IMR-90 (cell line): ENCODE measurements around the gene MCF2L. TPM values are rescaled to one million over a fixed set of nuclear protein-coding genes. Genes with fewer than 3 reads are reported as not detected.

Experiments
- ATAC-seq: fragments of 200-7000 bp; cut with Tn5 transposase; 2 replicates; pipeline ENCODE4 v1.9.1; 2020; ENCODE audit warnings: low read depth, mild to moderate bottlenecking, moderate library complexity
- BruUV-seq: library from RNA; stranded (reverse); fragments of 400-500 nt; replicated peaks from 2 replicates; lab custom pipeline; 2021; lab: Mats Ljungman, UMichigan
- CTCF ChIA-PET: fragments of 300-600 bp; formaldehyde crosslinking; extraction: SDS; loops from one replicate; lab custom pipeline; 2021; ENCODE audit warnings: antibody characterized with exemption; lab: Yijun Ruan, JAX
- POLR2A ChIA-PET: fragments of 300-600 bp; sonication (Branson Sonifier 250); formaldehyde crosslinking; loops from one replicate; lab custom pipeline; 2022; ENCODE audit warnings: antibody characterized with exemption; ENCODE audit not compliant: unreplicated experiment; lab: Charles Lee
- DNase-seq: peaks from one replicate; pipeline ENCODE4 v3.0.0; 2013
- H2AFZ ChIP-seq: replicated peaks from 2 replicates; pipeline ENCODE3; 2013; ENCODE audit warnings: low read length, mild to moderate bottlenecking; ENCODE audit not compliant: poor library complexity
- H2AK5ac ChIP-seq: 2 replicates; pipeline ENCODE4 v1.6.1; 2013; ENCODE audit warnings: low read depth, low read length, inconsistent platforms
- H2AK9ac ChIP-seq: replicated peaks from 2 replicates; pipeline ENCODE3; 2013; ENCODE audit warnings: mild to moderate bottlenecking, low read depth, low read length, moderate library complexity; ENCODE audit not compliant: poor library complexity
- H2BK120ac ChIP-seq: 2 replicates; pipeline ENCODE4 v1.6.1; 2013; ENCODE audit warnings: low read depth, low read length, inconsistent platforms
- H2BK15ac ChIP-seq: 3 replicates; pipeline ENCODE4 v1.6.1; 2013; ENCODE audit warnings: low read depth, low read length, inconsistent platforms
- H2BK20ac ChIP-seq: 2 replicates; pipeline ENCODE4 v1.6.1; 2013; ENCODE audit warnings: low read depth, mild to moderate bottlenecking, inconsistent platforms, low read length, moderate library complexity
- H2BK5ac ChIP-seq: 2 replicates; pipeline ENCODE4 v1.6.1; 2013; ENCODE audit warnings: mild to moderate bottlenecking, low read depth, low read length, inconsistent platforms; ENCODE audit not compliant: poor library complexity, severe bottlenecking
- H3K14ac ChIP-seq: replicated peaks from 2 replicates; pipeline ENCODE4 v1.6.1; 2013; ENCODE audit warnings: low read depth, low read length, inconsistent platforms
- H3K18ac ChIP-seq: 2 replicates; pipeline ENCODE4 v1.6.1; 2013; ENCODE audit warnings: low read depth, low read length, control low read depth
- H3K23ac ChIP-seq: 2 replicates; pipeline ENCODE4 v1.6.1; 2013; ENCODE audit warnings: low read depth, low read length, inconsistent platforms
- H3K27ac ChIP-seq: 2 replicates; pipeline ENCODE4 v1.5.1; 2013; ENCODE audit warnings: mild to moderate bottlenecking, control low read depth, low read length; ENCODE audit not compliant: insufficient read depth
- H3K27me3 ChIP-seq: 2 replicates; pipeline ENCODE4 v1.6.1; 2013; ENCODE audit warnings: low read length; ENCODE audit not compliant: control insufficient read depth, insufficient read depth
- H3K36me3 ChIP-seq: 2 replicates; pipeline ENCODE4 v1.6.1; 2013; ENCODE audit warnings: low read length, mixed read lengths; ENCODE audit not compliant: control insufficient read depth, insufficient read depth
- H3K4ac ChIP-seq: 2 replicates; pipeline ENCODE4 v1.6.1; 2013; ENCODE audit warnings: low read depth, low read length, inconsistent platforms
- H3K4me1 ChIP-seq: 2 replicates; pipeline ENCODE4 v1.6.1; 2013; ENCODE audit warnings: low read length, mixed read lengths; ENCODE audit not compliant: control insufficient read depth, insufficient read depth
- H3K4me2 ChIP-seq: 2 replicates; pipeline ENCODE4 v1.6.1; 2013; ENCODE audit warnings: low read depth, mild to moderate bottlenecking, control low read depth, low read length, moderate library complexity
- H3K4me3 ChIP-seq: 2 replicates; pipeline ENCODE4 v1.5.1; 2013; ENCODE audit warnings: low read depth, mild to moderate bottlenecking, control low read depth, low read length, moderate library complexity; ENCODE audit not compliant: insufficient read depth
- H3K56ac ChIP-seq: 2 replicates; pipeline ENCODE4 v1.6.1; 2013; ENCODE audit warnings: low read length, inconsistent platforms; ENCODE audit not compliant: insufficient read depth; ENCODE audit errors: extremely low read depth
- H3K79me1 ChIP-seq, 2 experiments: 2 replicates each; pipeline ENCODE4 v1.6.1; 2013; ENCODE audit warnings: low read length in 2 of 2, inconsistent platforms in 1 of 2, low read depth in 1 of 2
- H3K9ac ChIP-seq: 2 replicates; pipeline ENCODE4 v1.6.1; 2013; ENCODE audit warnings: low read depth, low read length, control low read depth
- H3K9me1 ChIP-seq: 2 replicates; pipeline ENCODE4 v1.6.1; 2013; ENCODE audit warnings: low read length, inconsistent platforms; ENCODE audit not compliant: insufficient read depth
- H3K9me3 ChIP-seq: 2 replicates; pipeline ENCODE4 v1.6.1; 2013; ENCODE audit warnings: low read length; ENCODE audit not compliant: control insufficient read depth, insufficient read depth
- H4K20me1 ChIP-seq: 2 replicates; pipeline ENCODE4 v1.6.1; 2013; ENCODE audit warnings: low read length, inconsistent platforms; ENCODE audit not compliant: insufficient read depth
- H4K5ac ChIP-seq: 2 replicates; pipeline ENCODE4 v1.6.1; 2013; ENCODE audit warnings: mild to moderate bottlenecking, low read depth, low read length, control low read depth
- H4K8ac ChIP-seq, 2 experiments: 2 replicates each; pipeline ENCODE4 v1.6.1; 2013; ENCODE audit warnings: low read depth in 2 of 2, low read length in 2 of 2, control low read depth in 1 of 2, inconsistent platforms in 1 of 2
- H4K91ac ChIP-seq: 2 replicates; pipeline ENCODE4 v1.6.1; 2013; ENCODE audit warnings: low read depth, low read length, inconsistent platforms; ENCODE audit not compliant: insufficient read depth
- CHD1 ChIP-seq: IDR thresholded peaks from 2 replicates; pipeline ENCODE4 v1.6.1; 2012; ENCODE audit warnings: low read depth, low read length, improper control_type of control experiment
- CTCF ChIP-seq: conservative IDR thresholded peaks from 2 replicates; pipeline ENCODE4 v1.5.1; 2012; ENCODE audit warnings: mild to moderate bottlenecking, low read depth, low read length, improper control_type of control experiment
- ELK1 ChIP-seq: fragments of 150-350 bp; IDR thresholded peaks from 2 replicates; pipeline ENCODE4 v1.6.1; 2016; ENCODE audit warnings: low read depth, mild to moderate bottlenecking, low read length, moderate library complexity, borderline replicate concordance
- FOS ChIP-seq: fragments of 150-350 bp; IDR thresholded peaks from 2 replicates; pipeline ENCODE4 v1.6.1; 2016; ENCODE audit warnings: low read depth, low read length
- MAZ ChIP-seq: IDR thresholded peaks from 2 replicates; pipeline ENCODE4 v1.6.1; 2012; ENCODE audit warnings: low read depth, mild to moderate bottlenecking, low read length, improper control_type of control experiment, moderate library complexity, borderline replicate concordance
- POLR2A ChIP-seq: IDR thresholded peaks from 2 replicates; pipeline ENCODE4 v1.6.1; 2012; ENCODE audit warnings: mild to moderate bottlenecking, low read depth, low read length
- RAD21 ChIP-seq: IDR thresholded peaks from 2 replicates; pipeline ENCODE4 v1.6.1; 2012; ENCODE audit warnings: low read length, improper control_type of control experiment
- RFX5 ChIP-seq: IDR thresholded peaks from 2 replicates; pipeline ENCODE4 v1.8.0; 2012; ENCODE audit warnings: low read depth, mild to moderate bottlenecking, low read length, moderate library complexity
- WGBS, 2 experiments: methylation state at CpG; one replicate each; pipeline versions ENCODE4 v1.1.5 to v1.1.7; 2013; ENCODE audit warnings: missing lambda C conversion rate in 2 of 2; ENCODE audit not compliant: insufficient read length in 1 of 2; ENCODE audit errors: extremely low coverage in 2 of 2; 5-methylcytosine and 5-hydroxymethylcytosine counted together
- dilution Hi-C: fragments of 300-500 bp; cut with HindIII; formaldehyde crosslinking; loops from one replicate; pipeline ENCODE4 v1.14.3; 2018; ENCODE audit warnings: low sequenced_read_pairs; ENCODE audit not compliant: unreplicated experiment
- in situ Hi-C: fragments of 300-500 bp; cut with MboI; formaldehyde crosslinking; loops from 3 replicates; pipeline ENCODE4 v1.14.3; 2019; ENCODE audit warnings: low sequenced_read_pairs, inconsistent platforms, mixed read lengths
- intact Hi-C: fragments of 100-400 bp; cut with micrococcal nuclease; formaldehyde crosslinking; loops from 2 replicates; pipeline ENCODE4 v1.10.0; 2022
- polyA plus RNA-seq, 3 experiments: library from polyadenylated mRNA; depleted of rRNA; stranded (reverse); fragments of >200 nt; gene quantifications; 2 replicates each; pipeline ENCODE4 v1.2.3, GENCODE V29; 2012; ENCODE audit warnings: low replicate concordance in 1 of 3
- total RNA-seq: library from RNA; depleted of rRNA; stranded (reverse); fragments of >200 nt; gene quantifications from 2 replicates; pipeline ENCODE4 v1.2.3, GENCODE V29; 2012

MCF2L gene
- total and polyA plus RNA-seq, 2 of the 4 experiments (the other 2 are of a cell fraction): 0.18 TPM; not detected in 1

- WGBS, 2 experiments: 40% methylated on average over 2 of the region's 23 CpGs; no CpG with 5 or more reads in 1 of the 2 experiments
- H3K4me1 ChIP-seq: no peaks in the 10 kb centered on the region
- H3K14ac ChIP-seq: no peak overlapping the region
- H3K23ac ChIP-seq: no peak overlapping the region
- TF ChIP-seq CHD1 (no peak), POLR2A (no peak), RAD21 (no peak), CTCF (no peak), ELK1 (no peak), FOS (no peak), MAZ (no peak), RFX5 (no peak)
- no peak overlapping the region for H2AK5ac ChIP-seq
- no peak overlapping the region for H4K5ac ChIP-seq
- in situ Hi-C loops (no loop called here), dilution Hi-C loops (no loop called here), intact Hi-C loops (no loop called here)
- POLR2A ChIA-PET: no interaction called here
- H4K91ac ChIP-seq: no peak overlapping the region
- no peaks in the 10 kb centered on the region for H3K9me1 ChIP-seq
- H2BK20ac ChIP-seq: no peak overlapping the region
- H3K4me3 ChIP-seq: no peak overlapping the region
- no peak overlapping the region for H3K27ac ChIP-seq
- no peak overlapping the region for H3K56ac ChIP-seq
- ATAC-seq: no peak
- no peak overlapping the region for H3K18ac ChIP-seq
- H4K20me1 ChIP-seq: no peaks in the 10 kb centered on the region
- no peak overlapping the region for H4K8ac ChIP-seq
- H3K9ac ChIP-seq: no peak overlapping the region
- peaks cover 7% of the 10 kb centered on the region for H3K9me3 ChIP-seq
- H2AFZ ChIP-seq: no peak overlapping the region
- H3K79me1 ChIP-seq: no peaks in the 10 kb centered on the region
- peaks cover 62% of the 10 kb centered on the region for H3K27me3 ChIP-seq
- H2AK9ac ChIP-seq: no peak overlapping the region
- no peak for DNase-seq
- H3K4ac ChIP-seq: no peak overlapping the region
- CTCF ChIA-PET: no interaction called here
- no peak overlapping the region for H2BK5ac ChIP-seq
- BruUV-seq: no TSS peak
- no peaks in the 10 kb centered on the region for H3K36me3 ChIP-seq
- H3K4me2 ChIP-seq: no peak overlapping the region
- no peak overlapping the region for H2BK120ac ChIP-seq
- no peak overlapping the region for H2BK15ac ChIP-seq
These were observed 1.7 kb downstream of the MCF2L start for GRCh38 chr13:112970552-112971287.
